Hematopoietic multipotent progenitor cell treated with erythropoietin and hydrocortisone succinate and interleukin-3 and kit ligand, for 4 days (in vitro differentiated cells): Measurements from ENCODE around the gene FGFR3.

ENCODE experiments used
- DNase-seq: peaks from one replicate; pipeline ENCODE4 v3.0.0-alpha.2; 2015

FGFR3 gene

DNA sequence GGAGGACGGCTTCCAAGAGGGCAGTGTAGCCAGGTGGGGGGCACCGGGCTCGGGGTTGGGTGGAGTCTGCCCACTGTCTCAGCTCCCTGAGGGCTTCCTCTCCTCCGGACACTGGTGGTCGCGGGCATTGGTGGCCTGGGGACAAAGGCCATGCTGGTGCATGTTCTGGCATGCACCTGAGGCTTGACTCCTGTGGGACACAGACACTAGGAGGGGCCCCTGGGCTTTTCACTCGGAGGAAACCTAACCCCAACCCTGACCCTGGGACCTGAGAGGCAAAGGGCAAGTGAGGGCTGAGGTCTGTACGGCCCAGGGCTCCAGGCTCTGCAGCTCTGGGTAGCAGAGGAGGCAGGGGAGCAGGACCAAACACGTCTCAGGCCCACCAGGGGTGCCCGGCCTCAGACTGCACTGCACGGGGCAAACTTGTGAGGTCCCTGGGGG is 22.3 kb upstream of the FGFR3 start:
- DNase-seq = no peak

DNA sequence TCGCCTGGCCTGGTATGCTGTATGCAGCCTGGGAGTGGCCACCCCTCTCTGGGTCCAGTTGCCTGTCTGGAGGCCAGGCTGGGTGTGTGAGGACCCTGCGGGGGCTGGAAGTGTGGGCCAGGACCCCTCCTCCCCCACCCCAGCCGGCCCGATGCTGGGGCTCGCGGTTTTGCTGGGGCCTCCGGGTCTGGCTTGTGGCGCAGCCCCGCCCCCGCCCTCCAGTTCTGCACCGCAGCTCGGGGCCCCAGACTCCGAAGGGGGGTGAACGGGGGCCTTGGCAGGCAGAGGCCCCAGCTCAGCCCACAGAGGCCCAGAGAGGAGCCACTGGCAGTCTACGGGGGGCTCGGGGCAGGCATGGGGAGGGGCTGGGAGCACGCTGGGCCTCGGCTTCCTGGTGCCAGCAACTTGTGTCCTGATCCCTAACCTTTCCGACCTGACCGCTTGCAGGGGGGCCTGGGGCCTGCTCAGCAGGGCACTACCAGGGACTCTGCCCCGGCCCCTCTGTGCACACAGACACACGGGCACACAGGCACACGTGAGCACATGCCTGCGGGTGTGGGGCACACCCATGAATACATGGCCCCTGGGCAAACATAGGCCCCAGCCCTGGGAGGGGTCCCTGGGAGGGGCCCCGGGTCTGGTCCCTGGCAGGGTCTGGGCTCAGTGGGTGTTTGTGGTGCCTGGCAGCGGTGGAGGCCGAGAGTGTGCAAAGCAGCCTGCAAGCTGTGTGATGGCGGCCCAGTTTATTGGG is 21.4 kb upstream of the FGFR3 start:
- DNase-seq = peak; percentile 88

DNA sequence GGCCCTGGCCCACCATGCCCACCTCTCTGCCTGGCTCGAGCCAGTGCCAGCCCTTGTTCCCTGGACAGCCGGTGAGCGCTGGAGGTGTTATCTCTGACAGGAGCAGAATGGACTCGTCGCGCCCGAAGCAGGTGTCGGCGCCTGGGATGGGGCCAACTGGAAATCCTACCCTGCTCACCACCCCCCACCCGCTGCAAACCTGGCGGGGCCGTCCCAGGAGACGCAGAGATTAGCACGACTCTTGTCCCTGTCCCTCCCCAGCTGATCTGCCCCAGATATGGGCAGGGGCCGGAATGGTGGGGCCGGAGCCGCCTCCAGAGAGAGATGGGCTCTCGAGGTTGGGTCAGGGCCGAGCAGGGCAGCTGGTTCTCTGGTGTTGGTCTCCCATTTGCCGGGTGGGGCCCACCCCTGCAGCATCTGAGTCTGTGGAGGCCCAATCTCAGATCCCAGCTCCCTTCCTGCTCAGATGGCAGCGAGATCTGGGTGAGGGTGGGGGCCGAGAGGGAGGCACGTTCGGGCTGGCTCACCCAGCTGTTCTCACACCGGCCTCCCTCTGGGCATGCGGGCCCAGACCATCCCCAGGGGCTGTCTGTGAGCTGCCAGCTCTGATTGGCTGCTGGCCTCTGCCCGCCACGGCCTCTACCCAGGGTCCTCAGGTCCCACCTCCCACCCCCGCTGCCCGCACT is 20.1 kb upstream of the FGFR3 start:
- DNase-seq = peak; percentile 58

DNA sequence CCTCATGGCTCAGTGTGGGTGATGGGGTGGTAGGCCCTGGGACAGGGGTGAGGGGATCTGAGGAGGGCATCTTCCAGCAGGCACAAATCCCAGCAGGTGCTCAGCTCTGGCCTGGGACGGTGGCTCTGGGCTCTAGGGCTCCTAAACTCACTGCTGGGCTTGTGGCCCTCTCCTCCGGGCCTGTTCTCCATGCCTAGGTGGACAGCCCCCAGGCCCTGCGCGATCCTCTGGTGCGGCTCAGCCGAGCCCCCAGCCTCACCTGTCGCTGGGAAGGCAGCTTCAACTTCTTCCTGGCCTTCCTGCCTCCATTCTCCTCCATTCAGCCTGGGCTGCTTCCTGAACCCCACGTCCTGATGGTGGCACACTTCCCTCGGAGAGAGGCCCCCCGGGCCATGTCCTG is 19.3 kb upstream of the FGFR3 start:
- no peak for DNase-seq

DNA sequence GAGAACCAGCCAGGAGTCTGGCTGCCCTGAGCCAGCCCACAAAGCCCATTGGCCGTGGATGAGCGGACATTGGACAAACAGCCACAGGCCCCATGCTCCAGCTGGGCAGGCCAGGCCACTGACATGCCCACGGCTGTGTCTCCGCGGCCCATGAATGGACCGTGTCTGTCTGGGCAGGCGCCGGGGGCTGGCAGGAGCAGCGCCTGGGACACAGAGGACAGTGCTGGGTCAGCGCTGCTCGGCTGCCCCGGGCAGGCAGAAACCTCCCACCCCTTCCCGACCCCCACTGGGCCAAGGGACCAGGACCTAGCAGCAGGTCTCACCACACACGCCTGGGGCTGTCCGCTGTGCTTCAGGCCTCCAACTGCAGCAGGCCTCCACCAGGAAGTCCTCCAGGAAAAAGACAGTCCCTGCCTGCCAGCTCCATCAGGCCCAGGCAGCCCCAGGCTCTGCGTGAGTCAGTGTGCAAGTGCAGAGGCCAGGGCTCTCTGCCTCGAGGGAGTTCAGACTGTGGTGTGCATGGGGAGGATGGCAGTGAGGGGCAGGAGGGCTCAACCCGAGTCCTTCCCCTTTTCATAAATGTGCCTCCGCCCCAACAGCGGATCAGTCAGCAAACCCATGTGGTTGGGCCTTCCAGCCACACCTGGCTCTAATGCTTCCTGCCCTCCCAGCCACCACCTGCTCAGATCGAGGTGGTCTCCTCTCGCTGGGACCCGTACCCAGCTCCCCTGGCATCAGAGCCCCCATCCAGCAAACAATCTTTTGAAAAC is 17.2 kb upstream of the FGFR3 start:
- DNase-seq = peak; percentile 77

DNA sequence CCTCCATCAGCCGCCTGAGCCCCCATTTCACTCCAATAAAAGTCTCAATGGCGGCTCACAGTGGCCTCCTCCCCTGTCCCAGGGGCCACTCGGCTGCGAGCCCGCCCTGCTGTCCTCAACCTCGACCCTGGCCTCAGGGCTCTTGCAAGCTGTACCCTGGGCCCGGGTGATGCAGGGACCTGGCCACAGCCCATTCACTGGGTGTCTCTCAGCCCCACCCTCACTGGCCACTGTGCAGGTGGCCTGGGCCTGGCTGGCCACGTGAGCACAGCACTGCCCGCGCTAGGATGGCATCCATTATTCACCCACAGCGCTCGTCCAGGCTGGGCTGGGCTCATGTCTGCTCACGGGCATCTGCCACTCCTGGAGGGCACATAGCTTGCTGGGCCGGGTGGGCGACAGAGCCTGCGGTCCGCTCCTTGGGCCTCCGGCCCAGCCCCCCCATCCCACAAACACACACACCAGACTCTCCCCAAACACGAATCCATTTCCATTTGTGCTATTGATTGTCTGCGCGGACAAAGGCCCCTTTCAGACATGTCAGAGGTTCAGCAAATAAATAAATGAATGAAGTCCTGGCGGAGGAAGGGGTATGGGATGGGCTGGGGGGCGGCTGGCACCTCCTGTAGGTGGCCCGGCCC is 16.5 kb upstream of the FGFR3 start:
- DNase-seq = no peak

DNA sequence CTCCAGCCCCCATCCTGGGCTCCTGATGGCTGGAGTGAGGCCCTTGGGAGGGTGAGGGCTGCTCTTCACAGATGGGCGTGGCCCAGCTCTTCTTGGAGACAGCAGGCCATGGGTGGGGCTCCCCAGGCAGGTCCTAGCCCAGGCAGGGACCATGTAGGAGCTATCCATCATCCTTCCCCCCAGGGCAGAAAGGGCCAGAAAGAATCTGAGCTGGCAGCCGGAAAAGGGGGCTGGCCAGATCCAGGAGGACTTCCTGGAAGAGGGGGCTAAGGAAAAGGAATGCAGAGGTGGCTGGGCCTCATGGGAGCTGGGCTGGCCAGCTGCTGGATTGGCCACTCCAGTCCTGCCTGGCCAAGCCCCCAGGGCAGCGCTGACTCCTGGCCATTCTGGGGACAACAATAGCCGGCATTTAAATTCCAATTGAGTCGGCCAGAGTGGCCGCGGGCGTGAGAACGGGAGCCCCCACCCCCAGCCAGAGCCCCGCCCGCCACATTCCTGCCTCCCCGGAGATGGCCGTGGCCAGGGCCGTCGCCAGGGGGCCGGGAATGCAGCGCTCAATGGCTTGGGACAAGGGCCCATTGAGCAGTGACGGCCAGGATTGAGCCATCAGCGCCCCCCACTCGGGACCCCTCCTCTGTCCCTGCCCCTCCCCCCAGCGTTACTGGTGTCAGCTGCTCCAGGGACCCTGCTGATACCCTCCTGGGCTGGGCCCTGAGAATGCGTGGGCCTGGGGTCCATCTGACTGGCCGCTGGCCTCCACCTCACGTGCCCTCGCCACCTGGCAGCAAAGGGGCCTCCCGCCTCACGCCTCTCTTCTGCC is 15.1 kb upstream of the FGFR3 start:
- DNase-seq = peak; percentile 68

DNA sequence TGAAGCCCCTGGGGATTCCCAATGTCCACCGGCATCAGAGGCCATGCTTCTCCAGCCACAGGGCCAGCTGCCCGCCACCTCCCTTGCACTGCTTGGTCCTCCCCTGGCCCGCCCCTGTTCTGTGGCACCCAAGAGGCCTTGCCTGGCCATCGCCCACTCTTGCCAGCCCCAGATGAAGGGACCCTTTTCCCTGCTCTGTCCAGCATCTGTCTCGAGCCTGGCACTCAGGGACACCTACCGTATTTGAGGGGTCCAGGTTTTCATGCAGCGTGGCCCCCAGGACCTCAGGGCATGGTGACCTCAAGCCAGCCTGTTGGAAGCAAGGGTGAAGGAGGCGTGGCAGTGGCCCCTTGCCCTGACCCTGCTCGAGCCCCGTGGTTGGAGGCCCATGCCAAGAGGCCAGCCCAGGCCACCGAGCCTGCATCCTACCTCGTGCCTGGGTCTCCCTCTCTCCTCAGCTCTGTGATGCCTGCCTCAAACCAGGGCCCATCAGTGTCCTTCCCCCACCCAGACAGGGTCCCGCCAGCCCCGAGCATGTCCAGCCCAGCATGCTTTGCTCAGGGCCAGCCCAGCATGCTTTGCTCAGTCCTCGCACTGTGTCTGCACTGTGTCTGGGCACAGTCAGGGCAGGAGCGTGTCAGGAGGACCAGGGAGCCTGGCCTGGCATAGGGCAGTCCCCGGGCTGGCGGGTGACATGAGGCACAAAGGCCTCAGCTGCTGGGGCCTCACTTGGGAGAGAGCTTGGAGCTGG is 14.3 kb upstream of the FGFR3 start:
- no peak for DNase-seq

DNA sequence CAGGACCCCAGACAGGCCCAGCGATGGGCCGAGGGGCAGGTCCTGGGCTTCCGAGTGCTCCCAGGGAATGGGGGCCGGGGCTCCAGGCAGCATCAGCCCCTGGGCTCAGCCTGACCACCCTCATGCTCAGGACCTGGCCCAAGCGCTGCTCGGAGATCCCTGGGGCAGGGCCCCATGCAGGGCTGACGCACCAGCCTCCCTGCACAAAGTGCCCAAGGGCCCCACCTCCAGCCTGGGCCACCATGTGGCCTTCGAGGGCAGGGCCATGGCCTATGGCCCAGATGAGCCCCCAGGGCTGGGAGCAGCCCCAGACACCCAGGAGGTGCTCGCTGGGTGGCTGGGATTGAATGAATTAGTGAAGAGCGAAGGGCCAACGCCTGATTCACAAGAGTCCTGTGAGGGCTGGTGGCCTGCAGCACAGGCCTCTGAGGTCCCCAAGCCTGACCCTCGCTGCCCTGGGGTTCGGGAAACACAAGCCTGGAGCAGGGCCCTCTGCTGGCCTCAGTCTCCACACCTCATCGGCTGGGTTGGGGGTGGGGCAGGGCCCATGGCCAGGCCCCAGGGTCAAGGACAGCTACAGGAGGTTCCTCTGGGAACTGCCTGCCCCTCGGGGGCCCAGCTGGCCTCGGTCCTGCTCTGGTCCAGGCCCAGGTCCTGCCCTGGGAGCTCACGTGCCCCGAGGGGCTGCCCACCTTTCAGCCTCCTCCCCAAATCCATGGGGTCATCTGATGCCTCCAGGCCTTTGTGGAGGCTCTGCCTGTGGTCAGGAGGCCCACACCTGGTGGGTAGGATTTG is 13.3 kb upstream of the FGFR3 start:
- DNase-seq = no peak

DNA sequence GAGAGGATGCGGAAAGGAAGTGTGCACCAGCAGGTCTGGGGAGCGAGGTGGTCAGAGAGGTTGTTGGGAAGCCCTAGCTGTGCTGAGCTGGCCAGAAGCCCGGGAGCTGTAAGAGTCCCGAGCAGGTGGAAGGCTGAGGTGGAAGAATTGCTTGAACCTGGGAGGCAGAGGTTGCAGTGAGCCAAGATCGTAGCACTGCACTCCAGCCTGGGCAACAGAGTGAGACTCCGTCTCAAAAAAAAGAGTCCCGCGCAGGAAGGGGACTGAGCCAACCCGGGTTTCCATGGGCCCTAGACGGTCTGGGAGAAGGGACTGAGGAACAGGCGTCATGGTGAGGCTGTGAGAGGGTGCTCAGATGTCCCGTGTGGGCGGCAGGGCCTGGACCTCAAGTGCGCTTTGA is 12.7 kb upstream of the FGFR3 start:
- no peak for DNase-seq

DNA sequence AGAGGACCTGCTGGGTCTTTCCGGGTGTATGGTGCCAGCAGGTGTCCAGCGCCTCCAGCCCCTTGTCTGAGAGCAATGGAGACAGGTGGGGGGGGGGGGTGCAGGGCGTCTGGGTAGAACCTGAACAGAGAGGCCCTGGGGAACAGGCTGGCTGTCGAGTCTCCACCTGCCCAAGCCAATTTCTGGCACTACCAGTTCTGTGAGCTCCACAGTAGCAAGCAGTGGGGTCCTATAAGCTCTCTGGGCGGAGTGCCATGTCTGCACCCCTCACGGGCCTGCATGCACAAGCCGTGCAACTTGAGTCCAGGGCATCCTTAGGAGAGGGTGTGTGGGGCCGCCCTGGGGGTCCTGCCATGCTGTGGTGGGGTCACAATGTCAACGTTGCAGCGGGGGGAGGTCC is 10.1 kb upstream of the FGFR3 start:
- DNase-seq = no peak

DNA sequence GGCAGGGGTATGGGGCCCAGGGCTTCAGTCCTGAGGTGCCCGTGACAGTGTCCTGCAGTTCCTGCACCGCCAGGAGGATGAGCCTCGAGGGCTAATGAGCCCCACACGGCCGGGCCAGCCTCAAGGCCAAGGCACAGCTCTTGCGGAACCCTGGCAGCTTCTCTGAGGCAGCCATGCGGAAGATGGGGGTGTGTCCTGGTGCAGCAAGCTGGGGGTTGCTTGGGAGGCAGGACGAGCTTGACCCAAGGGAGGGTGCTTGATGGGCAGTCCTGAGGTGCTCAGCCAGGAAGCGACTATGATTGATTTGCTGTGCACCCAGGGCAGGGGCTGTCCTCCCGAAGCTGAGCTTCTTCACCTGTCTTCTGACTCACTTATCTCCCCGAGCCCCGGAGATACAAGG is 9.1 kb upstream of the FGFR3 start:
- DNase-seq = no peak

DNA sequence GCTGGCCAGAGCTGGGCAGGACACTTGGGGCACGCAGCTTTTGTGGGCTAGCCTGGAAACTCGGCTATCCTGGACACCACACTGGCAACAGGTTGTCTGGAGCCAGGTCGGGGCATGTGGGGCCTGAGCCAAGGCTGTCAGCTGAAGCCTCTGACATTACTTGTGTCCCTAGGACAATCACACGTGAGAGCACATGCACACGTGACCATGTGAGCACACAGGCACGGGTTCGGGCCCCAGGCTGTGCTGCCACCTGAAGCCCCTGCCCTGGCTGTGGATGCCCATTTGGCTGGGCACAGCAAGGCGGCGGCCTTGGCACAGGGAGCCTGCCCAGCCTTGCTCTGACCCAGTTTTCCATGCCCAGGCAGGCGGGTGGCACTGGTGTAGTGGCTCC is 8.7 kb upstream of the FGFR3 start:
- DNase-seq = no peak

DNA sequence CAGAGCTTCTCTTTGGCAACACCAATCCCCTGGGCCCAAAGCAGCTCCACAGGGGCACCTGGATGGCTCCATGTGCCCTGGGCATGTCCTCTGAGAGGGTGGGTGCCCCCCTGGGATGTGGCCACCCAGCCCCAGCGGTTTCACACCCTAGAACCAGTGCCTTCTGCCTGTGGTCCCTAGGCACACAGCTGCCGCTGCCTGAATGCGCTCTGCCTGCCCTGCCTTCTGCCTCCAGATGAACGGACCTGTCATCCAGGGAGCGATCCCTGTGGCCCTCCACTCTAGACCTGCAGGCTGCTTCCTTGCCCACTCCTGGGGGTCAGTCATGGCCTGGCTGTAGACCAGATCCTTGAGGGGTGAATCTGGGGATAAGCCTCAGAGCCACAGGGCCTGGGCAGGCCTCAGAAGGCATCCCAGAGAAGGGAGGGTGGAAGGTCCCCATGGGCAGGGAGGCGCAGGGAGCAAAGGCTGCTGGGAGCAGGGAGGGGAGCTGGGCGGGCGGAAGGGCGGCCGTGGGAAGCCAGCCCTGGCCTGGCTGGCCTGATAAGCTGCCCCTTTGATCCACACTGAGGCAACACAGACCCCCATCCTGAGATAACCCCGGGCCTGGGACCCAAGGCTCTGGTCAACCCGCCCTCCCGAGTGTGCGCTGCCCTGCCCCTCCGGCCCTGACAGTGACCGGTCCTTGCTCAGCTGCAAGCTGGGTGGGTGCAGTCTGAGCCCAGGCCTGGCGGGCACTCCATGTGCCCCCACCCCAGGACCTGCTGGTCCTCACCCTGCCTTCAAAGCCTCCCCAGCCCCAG is 8.1 kb upstream of the FGFR3 start:
- peak; percentile 85 for DNase-seq

DNA sequence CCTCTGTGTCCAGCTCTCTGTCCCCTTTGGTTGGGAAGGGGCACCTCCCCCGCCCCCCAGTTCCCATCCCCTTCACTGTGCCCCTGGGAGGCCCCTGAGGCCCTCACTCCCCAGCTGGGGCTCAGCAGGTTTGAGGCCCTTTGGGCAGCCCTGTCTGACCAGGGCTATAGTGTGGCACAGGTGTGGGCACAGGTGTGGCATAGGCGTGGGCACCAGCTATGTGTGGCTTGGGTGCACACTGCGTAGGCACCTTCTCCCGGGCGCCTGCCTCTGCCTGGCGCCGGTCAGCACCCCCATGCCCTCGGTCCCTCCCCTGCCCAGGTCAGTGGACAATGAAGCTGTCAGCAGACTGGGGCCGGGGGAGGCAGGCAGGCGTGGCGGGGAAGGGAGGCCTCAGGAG is 7.5 kb upstream of the FGFR3 start:
- no peak for DNase-seq

DNA sequence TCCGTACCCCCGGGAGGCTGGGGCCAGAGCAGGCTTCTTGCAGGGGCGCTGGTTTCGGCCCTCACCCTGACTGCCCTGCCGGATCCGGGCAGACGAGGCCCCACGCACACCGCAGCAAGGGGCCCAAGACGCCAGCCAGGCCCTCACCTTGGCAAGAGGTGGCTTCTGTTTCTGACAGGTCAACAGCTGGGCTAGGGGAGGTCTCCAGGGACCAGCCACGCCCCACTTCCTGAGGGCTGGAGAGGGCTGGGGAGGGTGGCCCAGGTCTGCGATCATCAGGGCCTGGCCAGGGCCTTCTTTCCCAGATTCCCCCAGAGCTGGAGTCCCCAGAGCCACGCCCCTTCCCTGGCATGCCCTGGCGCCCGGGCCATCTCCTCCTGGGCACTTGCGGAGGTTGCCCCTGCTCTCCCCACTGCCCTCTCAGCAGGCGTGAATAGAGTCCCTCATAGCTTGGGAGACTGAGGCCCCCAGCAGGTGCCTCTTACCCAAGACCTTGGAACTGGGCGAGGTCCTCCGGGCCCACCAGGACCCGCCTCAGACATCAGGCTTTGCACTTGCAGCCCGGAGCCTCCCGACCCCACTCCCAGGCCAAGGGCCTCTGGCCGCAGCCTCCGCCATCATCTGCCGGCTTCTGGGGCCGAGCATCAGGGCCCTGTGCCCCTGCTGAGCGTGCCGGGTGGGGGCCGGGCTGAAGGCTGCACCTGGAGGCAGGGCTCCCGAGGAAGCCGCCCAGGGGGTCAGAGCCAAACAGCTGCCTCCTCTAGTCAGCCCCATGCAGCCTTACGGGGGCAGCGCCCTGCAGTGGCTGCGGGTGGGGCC is 6.3 kb upstream of the FGFR3 start:
- DNase-seq = no peak

DNA sequence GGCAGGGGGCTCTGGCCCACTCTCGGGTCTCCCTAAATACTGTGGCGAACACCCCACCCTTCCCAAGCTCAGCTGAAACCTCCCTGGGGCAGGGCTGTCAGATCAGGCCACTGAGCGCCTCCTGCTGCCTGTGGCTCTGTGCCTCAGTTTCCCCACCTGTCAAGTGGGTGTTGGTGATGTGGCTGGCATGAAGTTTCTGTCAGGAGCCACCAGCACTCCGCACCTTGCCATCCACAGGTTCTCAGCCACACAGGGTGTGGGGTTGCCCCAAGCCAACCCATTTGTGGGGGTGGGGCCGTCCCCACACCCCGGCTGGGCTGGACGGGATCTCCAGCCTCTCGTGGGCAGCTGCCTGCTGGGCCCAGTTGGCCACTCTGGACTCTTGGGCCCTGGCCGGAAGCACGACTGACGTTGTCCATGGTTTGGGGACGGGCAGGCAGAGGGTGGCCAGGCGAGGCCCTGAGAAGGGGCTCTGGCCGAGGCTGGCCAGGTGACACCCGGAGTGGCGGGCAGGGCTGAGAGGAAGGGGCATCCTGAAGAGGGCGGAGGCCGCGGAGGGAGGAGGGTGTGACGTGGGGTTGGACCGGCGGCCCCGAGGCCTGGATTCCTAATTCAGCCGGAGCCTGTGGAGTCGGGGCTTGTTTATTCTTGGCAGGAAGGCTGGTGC is 5.5 kb upstream of the FGFR3 start:
- DNase-seq = no peak

DNA sequence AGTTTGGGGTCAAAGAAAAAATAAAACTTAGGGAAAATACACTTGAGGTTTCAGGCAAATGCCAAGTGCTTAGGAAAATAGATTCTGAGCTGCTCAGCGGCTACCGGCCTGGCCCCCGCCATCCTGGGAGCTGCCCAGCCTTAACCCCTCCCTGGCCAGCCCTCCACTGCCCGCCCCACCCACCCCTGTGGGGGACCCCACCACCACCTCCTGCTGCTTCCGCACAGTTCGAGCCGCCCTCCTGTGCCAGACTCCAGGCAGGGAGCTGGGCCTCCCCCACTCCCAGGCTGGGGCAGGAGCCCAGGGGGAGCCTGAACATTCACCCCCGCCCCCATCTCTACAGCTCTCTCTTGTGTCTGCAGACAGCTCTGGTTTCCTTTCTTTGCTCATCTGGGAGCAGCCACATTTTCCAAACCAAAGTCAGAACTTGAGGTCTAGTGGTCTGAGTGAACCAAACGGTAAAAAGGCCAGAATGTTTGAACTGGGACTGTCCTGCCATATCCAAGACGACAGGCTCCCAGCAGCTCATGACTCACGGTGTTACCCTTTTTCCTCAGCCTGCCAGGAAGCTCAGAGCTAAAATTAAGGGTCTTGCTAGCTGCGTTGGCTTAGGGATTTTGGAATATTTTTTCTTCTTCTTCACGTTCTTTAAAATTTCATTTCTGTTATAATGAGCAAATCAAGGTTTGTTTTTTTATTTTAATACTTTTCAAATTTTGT is 4.7 kb upstream of the FGFR3 start:
- DNase-seq = no peak
